Mucosa of gallbladder (tissue), 1 donor: ENCODE data around the gene MCUR1. TPM values are rescaled to one million over a fixed set of nuclear protein-coding genes. Genes with fewer than 3 reads are reported as not detected.
"Not testable (repeated sequence)": the region's sequence is repeated elsewhere in the genome, so short reads cannot be mapped to it uniquely, and the experiment has no call there.

Experiments used
- DNase-seq: peaks from one replicate; pipeline ENCODE4 v3.0.0-alpha.2; 2020; ENCODE audit warnings: low spot score
- total RNA-seq: library from RNA; stranded (reverse); gene quantifications from one replicate; pipeline ENCODE4 v1.2.1, GENCODE V29; 2021
- donor health status: DM: no; HTN: no; CAD: no.

The MCUR1 gene
- 18.1 TPM for total RNA-seq

- peak; percentile 83 for DNase-seq
Observed at GRCh38 chr6:13814176-13814937, at the start of gene MCUR1. Gene MCUR1 (minus strand): TSS chr6:13814557. CDS start chr6:13814429, 128 bp downstream.

- no peak for DNase-seq
Observed at GRCh38 chr6:13863699-13864155, 49.4 kb upstream of the MCUR1 start.

GRCh38 chr6:13860556-13861185, 46.3 kb upstream of the MCUR1 start:
- not testable (repeated sequence) for DNase-seq

- no peak for DNase-seq
Observed at GRCh38 chr6:13859871-13860555, 45.7 kb upstream of the MCUR1 start.

GRCh38 chr6:13854716-13855250, 40.4 kb upstream of the MCUR1 start:
- no peak for DNase-seq

GRCh38 chr6:13853871-13854270, 39.5 kb upstream of the MCUR1 start:
- DNase-seq, result no peak

- no peak for DNase-seq
Observed at GRCh38 chr6:13851803-13852202, 37.4 kb upstream of the MCUR1 start.

- no peak for DNase-seq
Observed at GRCh38 chr6:13851330-13851729, 37.0 kb upstream of the MCUR1 start.

- DNase-seq, result not testable (repeated sequence)
Observed at GRCh38 chr6:13850690-13851089, 36.3 kb upstream of the MCUR1 start.

- no peak for DNase-seq
Observed at GRCh38 chr6:13848522-13849150, 34.3 kb upstream of the MCUR1 start.

GRCh38 chr6:13847326-13848050, 33.1 kb upstream of the MCUR1 start:
- no peak for DNase-seq

- DNase-seq, result no peak
Observed at GRCh38 chr6:13846841-13847240, 32.5 kb upstream of the MCUR1 start.

- no peak for DNase-seq
Observed at GRCh38 chr6:13841936-13842335, 27.6 kb upstream of the MCUR1 start.

GRCh38 chr6:13838616-13839015, 24.3 kb upstream of the MCUR1 start:
- DNase-seq, result no peak

- no peak for DNase-seq
Observed at GRCh38 chr6:13836170-13836569, 21.8 kb upstream of the MCUR1 start.

- DNase-seq, result no peak
Observed at GRCh38 chr6:13834790-13835189, 20.4 kb upstream of the MCUR1 start.

GRCh38 chr6:13834018-13834417, 19.7 kb upstream of the MCUR1 start:
- DNase-seq, result not testable (repeated sequence)

GRCh38 chr6:13832778-13833177, 18.4 kb upstream of the MCUR1 start:
- DNase-seq, result no peak

GRCh38 chr6:13831615-13832014, 17.3 kb upstream of the MCUR1 start:
- no peak for DNase-seq

- no peak for DNase-seq
Observed at GRCh38 chr6:13830803-13831202, 16.4 kb upstream of the MCUR1 start.

GRCh38 chr6:13829419-13829818, 15.1 kb upstream of the MCUR1 start:
- DNase-seq, result not testable (repeated sequence)
